BLaER1 treated with 17β-estradiol and CSF1 and Interleukin-3, amounts not matched to agents 10 nM and 100 nM (cell line): ENCODE measurements around the gene C5.

Experiments
- H3K27ac ChIP-seq, 11 experiments: shearing (Covaris generic); formaldehyde crosslinking; 2 replicates each; pipeline ENCODE4 v1.8.1; 2022
- H3K27me3 ChIP-seq, 11 experiments: shearing (Covaris generic); formaldehyde crosslinking; 2 replicates each; pipeline ENCODE4 v1.8.1; 2022
- H3K36me3 ChIP-seq, 11 experiments: shearing (Covaris generic); formaldehyde crosslinking; 2 replicates each; pipeline ENCODE4 v1.8.1; 2022
- H3K4me1 ChIP-seq, 10 experiments: shearing (Covaris generic); formaldehyde crosslinking; 2 replicates each; pipeline ENCODE4 v1.8.1; 2022
- H3K4me2 ChIP-seq, 11 experiments: shearing (Covaris generic); formaldehyde crosslinking; 2 replicates each; pipeline ENCODE4 v1.8.1; 2022
- H3K4me3 ChIP-seq, 10 experiments: shearing (Covaris generic); formaldehyde crosslinking; 2 replicates each; pipeline ENCODE4 v1.8.1; 2022
- H3K9ac ChIP-seq, 11 experiments: shearing (Covaris generic); formaldehyde crosslinking; 2 replicates each; pipeline ENCODE4 v1.8.1; 2022
- H3K9me3 ChIP-seq, 11 experiments: shearing (Covaris generic); formaldehyde crosslinking; replicated peaks in 1 of 11; 2 replicates each; pipeline ENCODE4 v1.8.1; 2022
- H4K20me1 ChIP-seq, 11 experiments: shearing (Covaris generic); formaldehyde crosslinking; 2 replicates each; pipeline ENCODE4 v1.8.1; 2022
- Cebpa-rat ChIP-seq, 11 experiments: shearing (Covaris generic); IDR thresholded peaks; 2 replicates each; pipeline ENCODE4 v1.8.1; 2022

The C5 gene

GRCh38 chr9:120917929-120918762, 131.9 kb downstream of the C5 start:
- Histone ChIP-seq H3K27me3 (no peaks in the 10 kb centered on the region), H3K27ac (no peak overlapping the region), H3K9me3 (peaks cover 0 to 6% (median 0%) of the 10 kb centered on the region in 11 experiments; a peak in 4 of 22 replicates), H3K4me1 (peaks cover 14 to 33% (median 17%) of the 10 kb centered on the region in 10 experiments; a peak in 19 of 20 replicates), H4K20me1 (no peaks in the 10 kb centered on the region), H3K4me3 (no peak overlapping the region), H3K9ac (no peak overlapping the region), H3K4me2 (no peak overlapping the region), H3K36me3 (peaks cover 0 to 6% (median 0%) of the 10 kb centered on the region in 11 experiments; a peak in 3 of 22 replicates)
- no peak for TF ChIP-seq Cebpa-rat (IDR thresholded peaks at IDR 0.05)

DNA sequence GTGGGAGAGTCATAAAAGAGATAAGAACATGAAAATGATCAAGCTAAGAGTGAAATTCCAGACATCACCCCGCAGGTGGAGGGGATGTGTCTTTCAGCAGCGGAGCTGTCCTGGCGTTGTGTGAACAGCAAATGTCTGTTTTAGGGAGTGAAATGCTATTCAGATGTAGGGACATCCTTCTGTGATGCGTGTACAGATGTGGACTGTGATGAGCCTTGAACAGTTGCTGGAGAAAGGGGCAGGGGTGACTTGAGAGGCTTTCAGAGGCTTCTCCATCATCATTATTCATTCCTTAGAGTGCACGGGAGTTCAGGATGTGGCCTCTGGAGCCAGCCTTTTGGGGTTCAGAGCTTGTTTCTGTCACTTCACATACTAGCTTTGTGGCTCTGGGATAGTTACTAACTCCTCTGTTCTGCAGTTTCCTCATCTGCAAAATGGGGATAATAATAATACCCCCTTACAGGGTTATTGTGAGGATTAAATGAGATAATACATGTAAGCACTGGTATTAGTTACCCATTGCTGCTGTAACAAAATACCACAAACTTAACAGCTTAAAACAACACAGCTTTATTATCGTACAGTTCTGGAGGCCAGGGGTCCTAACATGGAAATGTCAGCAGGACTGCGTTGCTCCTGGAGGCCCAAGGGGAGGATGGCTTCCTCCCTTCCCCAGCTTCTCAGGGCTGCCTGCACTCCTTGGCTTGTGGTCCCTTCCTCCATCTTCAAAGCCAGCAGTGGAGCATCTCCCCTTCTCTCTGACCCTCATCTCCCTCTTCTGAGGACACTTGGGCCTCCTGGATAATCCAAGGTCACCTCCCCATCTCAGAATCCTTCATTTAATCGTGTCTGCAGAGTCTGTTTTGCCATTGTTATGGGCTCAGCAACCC, 132.8 kb downstream of the C5 start:
- Histone ChIP-seq H3K4me3 (no peak overlapping the region), H3K4me2 (no peak overlapping the region), H4K20me1 (no peaks in the 10 kb centered on the region), H3K36me3 (peaks cover 0 to 6% (median 0%) of the 10 kb centered on the region in 11 experiments; a peak in 3 of 22 replicates), H3K27ac (no peak overlapping the region), H3K4me1 (peaks cover 14 to 33% (median 17%) of the 10 kb centered on the region in 10 experiments; a peak in 19 of 20 replicates), H3K27me3 (no peaks in the 10 kb centered on the region), H3K9ac (no peak overlapping the region), H3K9me3 (peaks cover 0 to 6% (median 0%) of the 10 kb centered on the region in 11 experiments; a peak in 4 of 22 replicates)
- no peak for TF ChIP-seq Cebpa-rat (IDR thresholded peaks at IDR 0.05)

DNA sequence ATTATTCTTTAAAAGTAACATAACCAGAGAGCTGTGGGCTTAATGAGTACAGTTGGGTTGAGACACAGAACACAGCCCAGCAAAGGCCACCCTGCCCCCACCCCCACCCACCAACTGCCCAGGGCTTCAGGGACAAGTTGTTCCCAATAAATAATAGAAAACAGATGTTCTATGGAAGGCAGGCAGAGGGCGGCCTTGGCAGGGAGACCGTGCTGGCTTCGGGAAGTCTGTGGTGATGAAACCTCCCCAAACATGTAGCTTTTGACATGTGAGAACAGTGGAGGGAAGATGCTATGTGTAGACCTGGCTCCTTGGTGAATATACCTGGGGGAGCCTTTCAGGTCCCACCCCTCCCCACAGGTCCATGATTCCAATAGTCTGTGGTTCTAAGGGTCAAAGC, 133.5 kb downstream of the C5 start:
- Histone ChIP-seq H3K4me3 (no peak overlapping the region), H3K27ac (no peak overlapping the region), H3K4me2 (no peak overlapping the region), H3K9ac (no peak overlapping the region), H3K36me3 (peaks cover 0 to 6% (median 0%) of the 10 kb centered on the region in 11 experiments; a peak in 3 of 22 replicates), H4K20me1 (no peaks in the 10 kb centered on the region), H3K4me1 (peaks cover 14 to 29% (median 17%) of the 10 kb centered on the region in 10 experiments; a peak in 19 of 20 replicates), H3K27me3 (no peaks in the 10 kb centered on the region), H3K9me3 (peaks cover 0 to 6% (median 0%) of the 10 kb centered on the region in 11 experiments; a peak in 4 of 22 replicates)
- no peak for TF ChIP-seq Cebpa-rat (IDR thresholded peaks at IDR 0.05)

- Histone ChIP-seq H3K9me3 (peaks cover 0 to 6% (median 0%) of the 10 kb centered on the region in 11 experiments; a peak in 4 of 22 replicates), H3K4me1 (peaks cover 12 to 23% (median 17%) of the 10 kb centered on the region in 10 experiments; a peak in 19 of 20 replicates), H4K20me1 (no peaks in the 10 kb centered on the region), H3K4me2 (no peak overlapping the region), H3K27me3 (no peaks in the 10 kb centered on the region), H3K36me3 (peaks cover 0 to 12% (median 0%) of the 10 kb centered on the region in 11 experiments; a peak in 4 of 22 replicates), H3K27ac (no peak overlapping the region), H3K9ac (no peak overlapping the region), H3K4me3 (no peak overlapping the region)
- TF ChIP-seq Cebpa-rat (IDR thresholded peaks at IDR 0.05), result no peak
These were observed 134.1 kb downstream of the C5 start for GRCh38 chr9:120915854-120916470.

- no peaks in the 10 kb centered on the region for H4K20me1 ChIP-seq
- peaks cover 0 to 6% (median 0%) of the 10 kb centered on the region in 11 experiments; a peak in 4 of 22 replicates for H3K9me3 ChIP-seq
- peaks cover 9 to 20% (median 12%) of the 10 kb centered on the region in 10 experiments for H3K4me1 ChIP-seq
- H3K36me3 ChIP-seq, result peaks cover 0 to 14% (median 0%) of the 10 kb centered on the region in 11 experiments; a peak in 4 of 22 replicates
- H3K4me3 ChIP-seq, result no peak overlapping the region
- H3K27me3 ChIP-seq, result no peaks in the 10 kb centered on the region
- H3K4me2 ChIP-seq, result no peak overlapping the region
- no peak for TF ChIP-seq Cebpa-rat (IDR thresholded peaks at IDR 0.05)
- no peak overlapping the region for H3K27ac ChIP-seq
- H3K9ac ChIP-seq, result no peak overlapping the region
These were observed 135.1 kb downstream of the C5 start for GRCh38 chr9:120914953-120915352.

DNA sequence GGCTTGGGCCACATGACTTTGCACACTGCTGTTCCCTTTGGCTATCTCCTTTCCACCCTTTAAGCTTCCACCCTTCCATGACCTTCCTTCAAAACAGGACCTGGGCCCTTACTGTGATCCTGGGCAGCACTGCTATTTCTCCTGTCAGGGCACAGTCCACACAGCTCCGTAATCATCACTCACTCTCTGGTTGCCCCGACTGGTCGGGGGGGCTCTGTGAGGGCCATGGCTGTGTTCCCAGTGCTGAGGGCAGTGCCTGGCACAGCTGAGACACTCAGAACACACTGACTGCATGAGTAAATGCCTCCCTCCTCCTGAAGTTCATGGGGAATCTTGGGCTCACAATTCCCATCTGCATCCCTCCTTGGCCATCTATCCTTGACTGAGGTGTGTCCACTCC, 135.7 kb downstream of the C5 start:
- Histone ChIP-seq H3K36me3 (peaks cover 0 to 14% (median 0%) of the 10 kb centered on the region in 11 experiments; a peak in 4 of 22 replicates), H3K4me3 (no peak overlapping the region), H3K4me1 (peaks cover 11 to 20% (median 13%) of the 10 kb centered on the region in 10 experiments), H3K27ac (no peak overlapping the region), H3K9ac (no peak overlapping the region), H3K4me2 (no peak overlapping the region), H4K20me1 (no peaks in the 10 kb centered on the region), H3K27me3 (no peaks in the 10 kb centered on the region), H3K9me3 (peaks cover 0 to 6% (median 0%) of the 10 kb centered on the region in 11 experiments; a peak in 4 of 22 replicates)
- TF ChIP-seq Cebpa-rat (IDR thresholded peaks at IDR 0.05), result no peak

DNA sequence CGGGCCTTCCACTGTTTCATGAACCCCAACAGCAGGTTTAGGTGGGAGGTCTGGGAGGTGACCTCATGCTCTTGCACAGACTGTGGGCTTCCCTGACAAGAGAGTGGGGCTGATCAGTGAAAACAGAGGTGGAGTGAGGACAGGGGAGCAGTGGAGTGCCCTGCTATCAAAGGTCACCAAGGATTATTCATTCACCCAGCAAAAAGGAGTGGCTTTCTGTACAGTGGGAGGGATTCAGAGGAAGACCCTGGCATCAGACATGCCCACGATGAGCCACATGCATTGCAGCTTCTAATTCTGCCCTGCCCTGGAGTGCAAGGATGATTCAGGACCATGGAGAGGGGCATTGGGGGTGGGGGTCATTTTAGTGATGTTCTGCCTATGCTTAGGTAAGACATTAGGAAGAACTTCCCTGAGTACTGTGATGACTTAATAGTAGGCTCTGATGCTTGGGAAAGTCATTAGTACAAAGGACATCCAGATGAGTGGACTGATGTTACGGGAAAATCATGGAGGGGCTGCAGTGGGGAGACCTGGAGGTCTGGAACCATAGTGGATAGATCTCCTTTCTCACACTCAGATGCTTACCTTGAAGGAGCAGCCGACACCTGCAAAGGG, 136.3 kb downstream of the C5 start:
- Histone ChIP-seq H3K36me3 (peaks cover 0 to 14% (median 0%) of the 10 kb centered on the region in 11 experiments; a peak in 4 of 22 replicates), H3K4me3 (no peak overlapping the region), H3K27ac (no peak overlapping the region), H3K27me3 (no peaks in the 10 kb centered on the region), H3K9me3 (peaks cover 0 to 6% (median 0%) of the 10 kb centered on the region in 11 experiments; a peak in 4 of 22 replicates), H3K4me2 (no peak overlapping the region), H4K20me1 (no peaks in the 10 kb centered on the region), H3K9ac (no peak overlapping the region), H3K4me1 (peaks cover 11 to 20% (median 14%) of the 10 kb centered on the region in 10 experiments)
- no peak for TF ChIP-seq Cebpa-rat (IDR thresholded peaks at IDR 0.05)
